Right lung (tissue), 5 donors: Measurements from ENCODE around the gene ABLIM2. TPM values are rescaled to one million over a fixed set of nuclear protein-coding genes. Genes with fewer than 3 reads are reported as not detected.

Experiments
- DNase-seq, 2 donors: peaks; one replicate each; pipeline ENCODE4 v3.0.0-alpha.2; 2013
- polyA plus RNA-seq, 5 donors: library from polyadenylated mRNA; unstranded; fragments of 120-200 nt; gene quantifications; one replicate each; pipeline versions ENCODE4 v1.2.1 to v1.2.3, GENCODE V29; 2013; ENCODE audit warnings: inconsistent platforms in 1 of 5, low replicate concordance in 1 of 5; ENCODE audit not compliant: insufficient read length in 5 of 5, insufficient read depth in 1 of 5

The ABLIM2 gene
- polyA plus RNA-seq, 5 donors: 5.9 to 7.1 (median 6.1) TPM

GRCh38 chr4:8087921-8088495 lies 70.6 kb downstream of the ABLIM2 start:
- DNase-seq: no peak

GRCh38 chr4:8086783-8087445 lies 71.7 kb downstream of the ABLIM2 start:
- no peak for DNase-seq

GRCh38 chr4:8085491-8086117 lies 73.0 kb downstream of the ABLIM2 start:
- DNase-seq: no peak

GRCh38 chr4:8084712-8085490 lies 73.7 kb downstream of the ABLIM2 start:
- DNase-seq: no peak

- DNase-seq: no peak
Measured at GRCh38 chr4:8084031-8084660, 74.5 kb downstream of the ABLIM2 start.

GRCh38 chr4:8083086-8083825 lies 75.4 kb downstream of the ABLIM2 start:
- DNase-seq: no peak

GRCh38 chr4:8082517-8083055 lies 76.0 kb downstream of the ABLIM2 start:
- no peak for DNase-seq

GRCh38 chr4:8081621-8082516 lies 76.7 kb downstream of the ABLIM2 start:
- DNase-seq: no peak

GRCh38 chr4:8081171-8081570 lies 77.4 kb downstream of the ABLIM2 start:
- no peak for DNase-seq

GRCh38 chr4:8080754-8081065 lies 77.9 kb downstream of the ABLIM2 start:
- no peak for DNase-seq

- no peak for DNase-seq
Measured at GRCh38 chr4:8079916-8080753, 78.5 kb downstream of the ABLIM2 start.

GRCh38 chr4:8079031-8079885 lies 79.4 kb downstream of the ABLIM2 start:
- DNase-seq: peak; percentile 30 to 39

GRCh38 chr4:8078610-8079015 lies 80.0 kb downstream of the ABLIM2 start:
- DNase-seq: no peak

GRCh38 chr4:8078109-8078494 lies 80.5 kb downstream of the ABLIM2 start:
- DNase-seq: no peak

GRCh38 chr4:8077181-8078108 lies 81.2 kb downstream of the ABLIM2 start:
- no peak for DNase-seq

GRCh38 chr4:8076023-8076422 lies 82.6 kb downstream of the ABLIM2 start:
- no peak for DNase-seq
